Esophagus squamous epithelium (tissue), 4 donors: ENCODE data around the gene PCDHB1.

Source experiments
- CTCF ChIP-seq, 6 experiments: fragments of 450-650 bp in 4 of 6; fragments of 200-600 bp in 2 of 6; sonication (generic) in 2 of 6; IDR thresholded peaks; one replicate each; pipeline ENCODE4 v1.5.1; 2016 to 2019; ENCODE audit warnings: antibody characterized with exemption in 6 of 6, mild to moderate bottlenecking in 4 of 6, moderate library complexity in 4 of 6
- POLR2A ChIP-seq, 4 donors: fragments of 450-650 bp; IDR thresholded peaks; one replicate each; pipeline ENCODE4 v1.6.1; 2017; ENCODE audit warnings: antibody characterized with exemption in 4 of 4, mild to moderate bottlenecking in 4 of 4, moderate library complexity in 3 of 4

- no peak for TF ChIP-seq POLR2A (IDR thresholded peaks at IDR 0.05)
- no peak for TF ChIP-seq CTCF (IDR thresholded peaks at IDR 0.05)
Observed at GRCh38 chr5:141003031-141003430, 48.1 kb upstream of the PCDHB1 start.
